GM10248 (cell line): ENCODE results near the gene LRP1.

Experiments
- CTCF ChIA-PET: fragments of 300-600 bp; sonication (Branson Sonifier 250); formaldehyde crosslinking; extraction: SDS; loops from one replicate; lab custom pipeline; 2021; ENCODE audit warnings: antibody characterized with exemption; lab: Yijun Ruan, JAX
- POLR2A ChIA-PET: fragments of 350-650 bp; sonication (Branson Sonifier 250); formaldehyde crosslinking; extraction: SDS; loops from one replicate; lab custom pipeline; 2020; ENCODE audit warnings: antibody characterized with exemption; lab: Yijun Ruan, JAX
- DNase-seq: peaks from one replicate; pipeline ENCODE4 v3.0.0; 2012; ENCODE audit errors: extremely low spot score
- TF ChIP-seq, protein P1 (sequence below): IDR thresholded peaks from 2 replicates; pipeline ENCODE4 v1.5.1; 2012; ENCODE audit warnings: mild to moderate bottlenecking, low read depth; ENCODE audit errors: extremely low read depth, missing control alignments, control extremely low read depth

LRP1 gene

GRCh38 chr12:57204454-57204853 is 76.2 kb downstream of the LRP1 start:
- POLR2A ChIA-PET, result no interaction called here
- DNase-seq, result no peak
- CTCF ChIA-PET, result interaction anchor here (1.1 kb wide), 1 partner anchor 36 kb away, joined by 3 read pairs; no protein-coding TSS in a partner anchor
- TF ChIP-seq, protein P1, sequence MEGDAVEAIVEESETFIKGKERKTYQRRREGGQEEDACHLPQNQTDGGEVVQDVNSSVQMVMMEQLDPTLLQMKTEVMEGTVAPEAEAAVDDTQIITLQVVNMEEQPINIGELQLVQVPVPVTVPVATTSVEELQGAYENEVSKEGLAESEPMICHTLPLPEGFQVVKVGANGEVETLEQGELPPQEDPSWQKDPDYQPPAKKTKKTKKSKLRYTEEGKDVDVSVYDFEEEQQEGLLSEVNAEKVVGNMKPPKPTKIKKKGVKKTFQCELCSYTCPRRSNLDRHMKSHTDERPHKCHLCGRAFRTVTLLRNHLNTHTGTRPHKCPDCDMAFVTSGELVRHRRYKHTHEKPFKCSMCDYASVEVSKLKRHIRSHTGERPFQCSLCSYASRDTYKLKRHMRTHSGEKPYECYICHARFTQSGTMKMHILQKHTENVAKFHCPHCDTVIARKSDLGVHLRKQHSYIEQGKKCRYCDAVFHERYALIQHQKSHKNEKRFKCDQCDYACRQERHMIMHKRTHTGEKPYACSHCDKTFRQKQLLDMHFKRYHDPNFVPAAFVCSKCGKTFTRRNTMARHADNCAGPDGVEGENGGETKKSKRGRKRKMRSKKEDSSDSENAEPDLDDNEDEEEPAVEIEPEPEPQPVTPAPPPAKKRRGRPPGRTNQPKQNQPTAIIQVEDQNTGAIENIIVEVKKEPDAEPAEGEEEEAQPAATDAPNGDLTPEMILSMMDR, result no peak

DNA sequence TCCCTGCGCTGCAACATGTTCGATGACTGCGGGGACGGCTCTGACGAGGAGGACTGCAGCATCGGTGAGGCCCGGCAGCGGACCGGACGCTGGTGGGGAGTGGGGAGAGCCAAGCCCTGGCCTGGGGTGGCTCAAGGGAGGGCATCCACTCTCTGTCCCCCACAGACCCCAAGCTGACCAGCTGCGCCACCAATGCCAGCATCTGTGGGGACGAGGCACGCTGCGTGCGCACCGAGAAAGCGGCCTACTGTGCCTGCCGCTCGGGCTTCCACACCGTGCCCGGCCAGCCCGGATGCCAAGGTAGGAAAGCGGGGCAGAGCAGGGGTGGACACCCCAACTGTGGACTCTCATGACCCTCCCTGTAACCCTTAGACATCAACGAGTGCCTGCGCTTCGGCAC is 76.9 kb downstream of the LRP1 start:
- ChIA-PET POLR2A (no interaction called here), CTCF (interaction anchor here (1.1 kb wide), 1 partner anchor 35 kb away, joined by 3 read pairs; no protein-coding TSS in a partner anchor)
- TF ChIP-seq, protein P1, result no peak
- DNase-seq, result no peak

DNA sequence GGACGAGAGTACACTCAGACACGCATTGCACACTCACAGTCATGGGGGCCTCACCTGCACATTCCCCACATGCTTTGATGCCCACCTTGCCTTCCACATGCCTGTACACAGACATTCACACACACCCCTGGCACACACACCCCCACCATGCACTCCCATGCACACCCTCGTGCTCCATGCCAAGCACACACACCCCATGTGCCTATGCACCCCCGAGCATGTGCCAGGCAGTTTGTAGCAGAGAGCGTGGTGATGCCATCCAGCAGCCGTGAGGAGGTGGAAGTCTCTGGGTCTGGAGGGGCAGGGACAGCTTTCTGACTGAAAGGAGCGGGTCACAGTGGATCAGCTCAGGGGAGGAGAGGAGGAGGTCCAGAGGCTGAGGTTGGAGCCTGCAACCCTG is 77.6 kb downstream of the LRP1 start:
- DNase-seq, result no peak
- TF ChIP-seq, protein P1, result no peak
- ChIA-PET CTCF (interaction anchor here (1.2 kb wide), 1 partner anchor 23 kb away, joined by 4 read pairs; no protein-coding TSS in a partner anchor), POLR2A (no interaction called here)

- DNase-seq, result no peak
- POLR2A ChIA-PET, result no interaction called here
- TF ChIP-seq, protein P1, result no peak
- CTCF ChIA-PET, result interaction anchor here (1.1 to 2.8 kb wide), 5 partner anchors 18 to 35 kb away, joined by 4 to 11 read pairs (median 6); no protein-coding TSS in a partner anchor
Observed at GRCh38 chr12:57207731-57208630, 79.7 kb downstream of the LRP1 start.

DNA sequence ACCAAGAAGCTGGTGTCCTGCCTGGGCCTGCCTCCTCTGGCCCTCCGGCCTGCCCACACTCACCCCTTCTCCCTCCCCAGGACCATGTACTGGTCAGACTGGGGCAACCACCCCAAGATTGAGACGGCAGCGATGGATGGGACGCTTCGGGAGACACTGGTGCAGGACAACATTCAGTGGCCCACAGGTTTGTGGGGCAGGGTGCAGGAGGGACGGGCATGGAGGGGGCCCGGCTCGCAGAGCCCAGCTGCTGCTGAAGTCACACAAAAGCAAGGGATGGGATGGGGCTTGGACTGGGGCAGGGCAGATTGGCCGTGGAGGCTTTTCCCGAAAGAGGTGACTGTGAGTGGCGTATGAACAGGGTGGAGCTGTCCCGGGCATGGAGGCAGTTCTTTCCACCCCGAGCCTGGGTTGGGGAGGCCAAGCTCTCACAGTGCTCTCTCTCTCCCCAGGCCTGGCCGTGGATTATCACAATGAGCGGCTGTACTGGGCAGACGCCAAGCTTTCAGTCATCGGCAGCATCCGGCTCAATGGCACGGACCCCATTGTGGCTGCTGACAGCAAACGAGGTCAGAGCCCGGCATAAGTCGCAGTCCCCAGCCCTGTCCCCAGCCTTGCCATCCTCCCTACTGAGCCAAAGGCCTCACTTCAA is 80.5 kb downstream of the LRP1 start:
- ChIA-PET POLR2A (no interaction called here), CTCF (interaction anchor here (1.2 to 2.8 kb wide), 3 partner anchors 17 to 32 kb away, joined by 4 to 11 read pairs (median 9); no protein-coding TSS in a partner anchor)
- DNase-seq, result no peak
- TF ChIP-seq, protein P1, result no peak

DNA sequence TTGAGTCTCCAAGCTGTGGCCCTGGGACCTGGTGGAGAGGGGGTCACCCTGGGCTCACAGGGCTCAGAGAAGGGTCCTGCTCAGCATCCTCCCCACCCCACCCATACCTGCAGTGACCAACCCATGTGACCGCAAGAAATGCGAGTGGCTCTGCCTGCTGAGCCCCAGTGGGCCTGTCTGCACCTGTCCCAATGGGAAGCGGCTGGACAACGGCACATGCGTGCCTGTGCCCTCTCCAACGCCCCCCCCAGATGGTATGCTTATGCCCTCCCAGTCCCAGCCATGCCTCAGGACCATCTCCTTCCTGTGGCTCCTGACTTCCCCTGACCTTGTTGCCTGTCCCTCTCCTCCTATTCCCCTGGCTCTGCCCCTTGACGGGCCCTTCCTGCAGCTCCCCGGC is 81.6 kb downstream of the LRP1 start:
- ChIA-PET POLR2A (no interaction called here), CTCF (interaction anchor here (1.3 to 2.8 kb wide), 2 partner anchors 29 to 33 kb away, joined by 4 to 11 read pairs; no protein-coding TSS in a partner anchor)
- no peak for DNase-seq
- TF ChIP-seq, protein P1, result no peak
